SH-SY5Y (cell line): Measurements from ENCODE around the gene NFATC3.

Source experiments
- GATA2 ChIP-seq: IDR thresholded peaks from 2 replicates; pipeline ENCODE4 v1.6.1; 2011; ENCODE audit warnings: mild to moderate bottlenecking, low read depth, low read length
- GATA3 ChIP-seq: IDR thresholded peaks from 2 replicates; pipeline ENCODE4 v1.6.1; 2011; ENCODE audit warnings: low read depth, mild to moderate bottlenecking, low read length, moderate library complexity

GRCh38 chr16:68088130-68088972, 3.2 kb downstream of the NFATC3 start:
- TF ChIP-seq GATA2 (no peak), GATA3 (no peak)
